NCI-H146 (cell line): ENCODE results near the gene SOX8.

Experiments used
- DNase-seq: peaks from one replicate; lab custom pipeline; 2025; lab: John Stamatoyannopoulos, UW

Gene SOX8

GRCh38 chr16:1026784-1027500, 45.4 kb downstream of the SOX8 start:
- DNase-seq, result no peak

GRCh38 chr16:1027501-1027815, 45.9 kb downstream of the SOX8 start:
- no peak for DNase-seq

- no peak for DNase-seq
These were observed 46.5 kb downstream of the SOX8 start for GRCh38 chr16:1028056-1028455.

GRCh38 chr16:1028524-1029258, 47.1 kb downstream of the SOX8 start:
- no peak for DNase-seq

GRCh38 chr16:1029259-1029545, 47.6 kb downstream of the SOX8 start:
- DNase-seq, result no peak

GRCh38 chr16:1030473-1030901, 48.9 kb downstream of the SOX8 start:
- DNase-seq, result no peak

- no peak for DNase-seq
These were observed 50.1 kb downstream of the SOX8 start for GRCh38 chr16:1031666-1032065.

- DNase-seq, result no peak
These were observed 51.0 kb downstream of the SOX8 start for GRCh38 chr16:1032607-1033006.

GRCh38 chr16:1033128-1033679, 51.6 kb downstream of the SOX8 start:
- no peak for DNase-seq

- no peak for DNase-seq
These were observed 52.9 kb downstream of the SOX8 start for GRCh38 chr16:1034230-1035065.

GRCh38 chr16:1035066-1035415, 53.5 kb downstream of the SOX8 start:
- no peak for DNase-seq

- no peak for DNase-seq
These were observed 54.6 kb downstream of the SOX8 start for GRCh38 chr16:1036166-1036565.
